Measurements from ENCODE around the gene KLHL13.

GRCh38 chrX:117995378-117995777 is 121.2 kb downstream of the KLHL13 start:
- TF ChIP-seq, protein P1, sequence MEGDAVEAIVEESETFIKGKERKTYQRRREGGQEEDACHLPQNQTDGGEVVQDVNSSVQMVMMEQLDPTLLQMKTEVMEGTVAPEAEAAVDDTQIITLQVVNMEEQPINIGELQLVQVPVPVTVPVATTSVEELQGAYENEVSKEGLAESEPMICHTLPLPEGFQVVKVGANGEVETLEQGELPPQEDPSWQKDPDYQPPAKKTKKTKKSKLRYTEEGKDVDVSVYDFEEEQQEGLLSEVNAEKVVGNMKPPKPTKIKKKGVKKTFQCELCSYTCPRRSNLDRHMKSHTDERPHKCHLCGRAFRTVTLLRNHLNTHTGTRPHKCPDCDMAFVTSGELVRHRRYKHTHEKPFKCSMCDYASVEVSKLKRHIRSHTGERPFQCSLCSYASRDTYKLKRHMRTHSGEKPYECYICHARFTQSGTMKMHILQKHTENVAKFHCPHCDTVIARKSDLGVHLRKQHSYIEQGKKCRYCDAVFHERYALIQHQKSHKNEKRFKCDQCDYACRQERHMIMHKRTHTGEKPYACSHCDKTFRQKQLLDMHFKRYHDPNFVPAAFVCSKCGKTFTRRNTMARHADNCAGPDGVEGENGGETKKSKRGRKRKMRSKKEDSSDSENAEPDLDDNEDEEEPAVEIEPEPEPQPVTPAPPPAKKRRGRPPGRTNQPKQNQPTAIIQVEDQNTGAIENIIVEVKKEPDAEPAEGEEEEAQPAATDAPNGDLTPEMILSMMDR (IDR thresholded peaks at IDR 0.05; ENCODE audit: borderline replicate concordance, extremely low read depth, low read length, poor library complexity, severe bottlenecking), result no peak
- TF ChIP-seq EZH2 (IDR thresholded peaks at IDR 0.05; ENCODE audit: borderline replicate concordance, low read depth, low read length, severe bottlenecking), result no peak

Measured in DND-41 (cell line).